HG02623 (cell line): ENCODE measurements around the gene ERI3.

Source experiments
- ATAC-seq: cut with Tn5 transposase; IDR thresholded peaks from one replicate; pipeline ENCODE4 v1.9.1; 2021; ENCODE audit warnings: moderate library complexity; ENCODE audit not compliant: unreplicated experiment

Gene ERI3, protein sequence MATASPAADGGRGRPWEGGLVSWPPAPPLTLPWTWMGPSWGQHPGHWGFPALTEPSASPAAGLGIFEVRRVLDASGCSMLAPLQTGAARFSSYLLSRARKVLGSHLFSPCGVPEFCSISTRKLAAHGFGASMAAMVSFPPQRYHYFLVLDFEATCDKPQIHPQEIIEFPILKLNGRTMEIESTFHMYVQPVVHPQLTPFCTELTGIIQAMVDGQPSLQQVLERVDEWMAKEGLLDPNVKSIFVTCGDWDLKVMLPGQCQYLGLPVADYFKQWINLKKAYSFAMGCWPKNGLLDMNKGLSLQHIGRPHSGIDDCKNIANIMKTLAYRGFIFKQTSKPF

DNA sequence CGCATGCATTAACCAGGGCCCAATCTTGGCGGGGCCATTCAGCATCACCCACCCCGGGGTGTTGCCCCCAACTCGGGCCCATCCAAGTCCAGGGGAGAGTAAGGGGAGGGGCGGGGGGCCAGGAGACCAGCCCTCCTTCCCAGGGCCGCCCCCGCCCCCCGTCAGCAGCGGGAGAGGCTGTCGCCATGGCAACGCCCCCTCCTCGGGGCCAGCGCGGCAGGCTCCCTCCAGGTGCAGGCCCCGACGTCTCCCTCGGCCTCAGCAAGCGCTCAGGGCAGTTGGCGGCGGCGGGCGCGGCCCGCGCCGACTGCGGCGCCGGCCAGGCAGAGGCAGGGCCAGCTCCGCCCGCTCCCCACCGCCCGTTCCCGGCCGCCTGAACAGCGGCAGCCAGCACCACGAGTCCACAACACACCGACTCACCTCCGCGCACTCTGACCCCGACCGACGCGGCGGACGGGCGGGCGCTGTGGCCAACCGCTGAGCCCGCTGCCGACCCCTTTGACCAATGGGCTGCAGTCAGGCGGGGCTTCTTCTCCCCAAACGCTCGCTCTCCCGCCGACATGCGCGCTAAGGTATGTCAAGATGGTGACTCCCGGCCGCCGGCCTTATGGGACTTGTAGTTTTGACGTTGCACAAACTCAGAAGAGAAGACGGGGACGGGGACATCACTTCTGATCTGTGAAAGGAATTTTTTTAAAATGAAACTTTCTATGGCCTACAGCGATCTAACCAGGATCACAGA is at the start of gene ERI3:
Gene ERI3, minus strand, starts transcription at position 418 of the 742 bp plus-strand sequence. Its CDS starts 231 bp downstream, at position 187.
- ATAC-seq: peak; percentile 95

DNA sequence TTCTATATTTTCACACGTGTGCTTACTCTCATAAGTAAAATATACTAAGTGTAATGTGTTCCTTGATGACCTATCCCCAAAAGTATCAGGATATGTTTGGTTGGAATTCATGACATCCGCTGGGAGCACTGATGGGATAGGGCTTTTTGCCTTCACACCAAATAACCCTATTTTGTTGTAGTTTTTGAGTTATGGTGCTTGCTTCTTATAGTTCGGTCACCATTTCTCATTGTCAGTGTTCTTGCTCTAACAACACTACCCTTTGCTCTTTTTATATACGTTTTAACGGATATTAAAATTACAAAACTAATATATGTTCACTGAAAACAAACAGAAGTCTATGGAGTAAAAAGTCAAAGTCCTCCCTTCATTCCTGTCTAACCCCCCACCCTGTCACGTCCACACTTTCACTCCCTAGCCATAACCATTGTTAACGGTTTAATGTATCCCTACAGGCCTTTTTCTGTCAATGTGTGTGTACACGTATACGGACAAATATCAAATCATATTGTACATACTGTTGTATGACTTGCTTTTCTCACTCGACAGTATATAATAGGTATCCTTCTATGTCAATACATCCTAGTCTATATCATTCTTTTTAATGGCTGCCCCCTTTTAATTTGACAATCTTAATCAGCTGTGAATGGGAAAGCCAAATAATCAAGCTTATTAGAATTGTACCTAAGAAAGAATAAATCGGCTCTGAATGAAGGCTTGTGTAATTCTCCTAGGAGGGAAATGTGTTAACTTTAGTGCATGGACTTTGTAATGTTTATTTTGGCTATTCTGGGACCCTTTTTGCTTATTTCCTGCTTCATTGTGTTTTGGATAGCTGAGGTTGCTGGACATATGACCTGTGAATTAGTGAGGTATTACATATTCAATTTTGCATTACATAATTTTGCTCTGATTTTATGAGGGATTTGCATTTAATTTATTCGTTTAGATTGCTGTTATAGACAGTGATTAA is 46.5 kb upstream of the ERI3 start:
- no peak for ATAC-seq

DNA sequence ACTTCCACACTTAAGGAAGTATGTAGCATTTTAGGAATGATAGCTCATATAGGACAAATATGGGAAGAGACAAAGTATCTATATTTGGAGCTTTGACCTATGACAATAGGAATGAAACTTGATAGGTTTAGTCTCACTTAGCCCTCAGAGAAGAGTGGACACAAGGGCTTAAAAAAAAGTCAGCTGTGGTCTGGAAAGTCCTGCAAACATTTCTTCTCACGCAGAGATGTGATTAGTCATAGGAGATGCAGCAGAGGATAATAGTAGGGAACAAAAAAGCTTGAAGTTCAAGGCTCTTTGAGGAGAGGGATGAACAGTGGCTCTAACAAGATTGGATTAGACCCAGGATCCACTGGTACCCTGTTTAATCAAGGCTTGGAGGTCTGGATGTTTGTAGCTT is 35.2 kb upstream of the ERI3 start:
- ATAC-seq: no peak

DNA sequence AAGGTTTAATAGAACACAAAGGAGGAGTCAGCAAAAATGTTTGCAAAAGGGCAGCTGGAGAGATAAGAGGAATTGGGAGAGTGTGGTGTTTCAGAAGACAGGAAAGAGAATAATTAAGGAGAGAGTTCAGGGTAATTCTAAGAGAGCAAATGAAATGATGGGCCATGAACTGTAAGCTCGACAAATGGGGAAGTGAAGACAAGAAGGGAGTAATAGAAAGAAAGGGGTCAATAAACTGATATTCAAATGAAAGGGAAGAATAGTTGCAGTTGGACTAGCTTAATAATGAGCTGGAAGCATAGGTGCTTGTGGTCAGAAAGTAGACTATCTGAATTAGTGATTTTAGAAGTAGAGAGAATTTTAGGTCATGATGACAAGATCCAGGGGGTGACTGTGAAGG is 34.4 kb upstream of the ERI3 start:
- ATAC-seq: no peak

DNA sequence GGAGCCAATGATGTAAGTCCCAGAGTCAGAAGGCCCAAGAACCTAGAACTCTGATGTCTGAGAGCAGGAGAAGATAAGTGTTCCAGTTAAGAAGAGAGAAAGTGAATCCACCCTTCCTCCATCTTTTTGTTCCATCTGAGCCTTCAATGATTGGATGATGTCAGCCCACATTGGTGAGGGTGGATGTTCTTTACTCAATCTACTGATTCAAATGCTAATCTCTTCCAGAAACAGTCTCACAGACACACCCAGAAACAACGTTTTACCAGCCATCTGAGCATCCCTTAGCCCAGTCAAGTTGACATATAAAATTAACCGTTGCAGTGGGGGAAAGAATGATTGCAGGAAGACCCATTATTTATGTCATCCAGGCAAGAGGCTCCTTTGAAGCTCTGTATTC is 33.5 kb upstream of the ERI3 start:
- ATAC-seq: no peak

DNA sequence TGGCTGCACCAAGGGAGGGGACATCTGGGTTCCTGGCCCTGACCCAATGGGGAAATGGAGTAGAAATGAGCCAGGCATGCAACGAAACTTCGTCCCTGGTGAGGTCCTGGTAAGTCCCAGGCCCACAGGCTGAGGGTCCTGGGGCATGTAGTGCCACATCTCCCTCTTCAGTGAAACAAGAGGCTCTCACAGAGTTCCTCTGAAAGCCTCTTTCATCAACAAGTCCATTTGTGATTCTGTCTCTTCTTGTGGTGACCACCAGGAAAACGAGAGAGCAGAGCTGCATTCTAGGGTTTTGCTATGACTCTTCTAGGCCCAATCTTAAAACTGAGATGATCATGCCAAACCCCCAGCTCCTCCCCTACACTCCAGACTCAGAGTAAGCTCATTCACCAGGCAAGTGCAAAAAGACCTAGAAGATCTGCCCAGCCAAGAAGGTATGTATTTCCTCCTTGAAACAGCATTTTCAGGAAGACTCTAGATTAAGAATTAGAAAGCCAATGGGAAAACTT is 25.7 kb upstream of the ERI3 start:
- ATAC-seq: no peak

DNA sequence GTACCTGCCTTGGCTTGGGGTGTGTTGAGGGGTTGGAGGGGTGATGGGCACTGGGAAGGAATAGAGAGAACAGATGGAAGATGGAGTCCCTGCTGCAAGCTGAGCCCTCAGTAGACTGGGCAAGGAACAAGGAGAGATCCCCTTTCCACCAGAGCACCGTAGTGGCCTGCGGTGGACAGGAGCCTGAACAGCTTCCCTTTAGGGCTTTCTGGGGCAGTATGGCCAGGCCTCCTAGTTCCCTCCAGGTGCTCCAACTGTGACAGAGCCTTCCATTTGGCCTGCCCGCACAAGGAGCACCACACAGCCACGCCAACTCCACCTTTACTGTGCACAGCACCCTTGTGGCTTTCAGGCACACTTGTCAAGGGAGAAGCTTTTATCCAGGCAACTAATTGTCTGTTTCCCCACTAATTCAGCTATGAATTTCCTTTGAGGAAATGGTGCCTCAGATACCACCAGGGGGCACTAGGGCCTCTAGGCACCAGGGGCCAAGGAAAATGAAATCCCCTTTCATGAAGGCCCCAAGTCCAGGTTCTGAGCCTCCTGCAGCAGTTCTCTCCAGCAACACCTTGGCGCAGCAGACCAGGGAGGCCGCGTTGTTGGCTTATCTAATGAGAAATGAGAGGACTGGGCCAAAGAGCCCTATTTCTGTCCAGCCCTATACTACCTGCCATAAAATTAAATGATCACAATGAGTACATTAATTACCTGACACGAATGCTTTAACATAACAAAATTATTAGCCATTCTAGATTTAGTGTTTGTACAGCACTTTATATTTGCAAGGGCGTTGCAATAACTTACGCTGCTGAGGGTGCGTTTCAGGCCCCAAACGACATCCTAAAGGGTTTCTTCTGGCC is 23.1 kb upstream of the ERI3 start:
- no peak for ATAC-seq

DNA sequence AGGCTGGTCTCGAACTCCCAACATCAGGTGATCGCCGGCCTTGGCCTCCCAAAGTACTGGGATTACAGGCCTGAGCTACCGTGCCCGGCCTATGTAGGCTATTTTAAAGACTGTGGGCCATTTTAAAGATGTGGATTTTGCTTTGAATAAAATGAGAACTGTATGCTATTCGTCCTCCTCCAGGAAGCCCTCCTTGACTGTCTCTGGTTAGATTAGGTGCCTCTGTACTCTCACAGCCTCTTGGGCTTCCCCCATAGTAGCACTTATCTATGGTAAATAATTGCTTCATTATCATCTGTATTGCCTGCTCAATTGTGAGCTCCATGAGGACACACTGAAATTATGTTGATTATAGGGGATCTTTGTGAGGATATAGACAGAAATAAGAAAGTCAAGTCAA is 20.5 kb upstream of the ERI3 start:
- no peak for ATAC-seq

DNA sequence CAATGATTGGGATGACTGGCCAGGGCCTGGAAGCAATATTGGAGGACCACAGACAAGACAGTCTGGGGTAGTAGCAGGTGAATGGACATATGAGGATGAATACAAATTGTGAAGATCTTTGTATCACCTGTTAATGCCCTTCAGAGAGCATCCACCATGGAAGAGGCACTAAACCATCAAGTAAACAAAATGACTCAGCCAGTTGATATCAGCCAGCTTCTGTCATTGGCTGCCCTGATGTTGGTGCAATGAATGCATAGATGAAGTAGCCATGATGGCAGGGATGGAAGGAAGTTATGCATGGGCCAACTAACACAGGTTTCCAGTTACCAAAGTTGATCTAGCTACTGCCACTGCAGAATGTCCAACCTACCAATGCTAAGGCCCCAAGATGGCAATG is 16.1 kb upstream of the ERI3 start:
- ATAC-seq: no peak

DNA sequence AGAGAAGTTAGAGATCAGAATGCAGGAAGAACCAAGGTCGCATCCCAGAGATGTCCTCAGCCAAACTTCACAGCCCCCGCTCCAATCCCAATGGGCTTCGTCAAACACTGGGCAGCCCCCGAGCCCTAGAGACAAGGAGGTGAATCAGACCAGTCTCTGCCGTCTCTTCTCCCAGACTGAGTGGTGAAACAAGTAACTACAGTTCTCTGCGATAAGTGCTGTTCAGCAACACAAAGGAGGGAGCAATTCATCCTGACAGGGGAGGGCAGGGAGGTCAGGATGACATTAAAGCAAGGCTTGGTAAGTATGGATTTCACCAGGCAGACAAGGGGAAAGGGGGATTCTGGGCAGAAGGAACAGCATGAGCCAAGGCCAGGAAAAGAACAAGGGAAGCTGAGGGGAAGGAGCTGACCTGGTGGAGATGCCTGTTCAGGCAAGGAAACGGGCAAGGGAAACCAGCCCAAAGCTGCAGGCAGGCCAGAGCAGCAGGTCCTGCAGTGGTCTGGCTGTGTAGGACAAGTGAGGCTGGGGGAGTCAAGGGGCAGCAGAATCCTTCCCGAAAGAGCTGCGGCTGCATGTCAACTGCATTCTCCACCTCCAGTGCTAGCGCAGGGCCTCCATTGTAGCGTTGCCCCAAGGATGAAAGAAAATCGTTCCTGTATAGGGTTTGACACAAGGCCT is 13.6 kb upstream of the ERI3 start:
- ATAC-seq: no peak

DNA sequence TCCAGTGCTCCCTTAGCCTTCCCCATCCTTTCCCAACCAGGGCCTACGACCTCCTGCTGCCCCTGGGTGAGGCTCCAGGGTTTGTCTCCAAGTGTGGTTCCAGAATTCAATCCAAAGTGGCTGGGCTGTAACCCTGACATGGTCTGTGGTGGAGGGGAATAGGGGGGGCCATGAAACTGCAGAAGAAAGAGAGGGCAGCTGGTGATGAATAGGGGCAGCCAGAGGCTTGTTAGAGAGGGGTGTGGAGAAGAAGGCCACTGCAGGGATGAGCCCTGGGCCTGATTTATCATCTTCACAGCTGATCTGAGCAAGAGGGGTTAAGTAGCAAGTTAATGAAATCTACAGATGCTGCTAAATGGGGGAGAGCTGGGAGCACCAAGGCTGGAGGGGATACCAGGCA is 12.9 kb upstream of the ERI3 start:
- no peak for ATAC-seq

DNA sequence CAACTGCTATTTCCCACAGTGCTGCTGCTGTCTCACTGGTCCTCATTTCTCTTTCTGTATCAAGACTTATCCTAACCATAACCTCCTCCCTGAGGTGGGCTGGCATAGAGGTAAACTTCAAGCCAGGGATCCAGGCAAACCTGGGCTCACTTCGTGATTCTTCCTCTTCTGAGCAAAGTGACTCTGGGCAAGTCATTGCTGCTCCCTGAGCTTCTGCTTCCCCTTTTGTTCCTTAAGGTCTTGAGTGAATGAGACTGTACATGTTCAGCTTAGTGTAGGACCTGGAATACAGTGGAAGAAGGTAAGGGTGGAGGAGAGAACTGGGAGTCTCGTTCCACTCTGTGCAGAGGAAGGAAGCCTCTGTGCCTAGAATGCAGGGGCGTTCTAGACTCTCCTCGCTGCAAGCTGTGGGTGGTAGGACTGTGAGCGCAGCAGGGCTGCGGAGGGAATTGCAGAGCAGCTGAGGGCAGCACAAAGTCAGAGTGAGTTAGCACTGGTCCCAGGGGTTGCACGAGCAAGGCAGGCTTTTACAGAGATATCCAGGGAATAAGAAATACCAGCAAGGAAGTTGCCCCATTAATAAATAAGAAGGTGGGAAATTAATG is 11.4 kb upstream of the ERI3 start:
- no peak for ATAC-seq

DNA sequence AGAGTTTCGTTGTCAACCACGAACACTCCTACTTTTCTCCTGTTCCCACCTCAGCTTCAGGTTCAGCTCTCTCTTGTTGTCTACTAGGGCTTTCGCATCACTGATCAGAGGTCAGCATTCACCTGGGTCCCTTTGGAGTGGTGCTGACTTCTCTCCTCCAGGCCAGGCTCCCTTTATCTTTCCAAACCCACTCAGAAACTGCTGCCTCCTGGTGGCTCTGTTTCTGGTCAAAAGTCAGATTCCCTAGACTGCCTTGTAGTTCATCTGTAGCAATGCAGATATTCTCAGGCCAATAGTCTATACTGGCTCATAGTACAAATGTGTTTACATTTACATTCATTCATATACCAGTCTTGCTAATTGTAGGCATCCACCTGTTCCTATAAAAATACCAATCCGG is 6.4 kb upstream of the ERI3 start:
- ATAC-seq: no peak

DNA sequence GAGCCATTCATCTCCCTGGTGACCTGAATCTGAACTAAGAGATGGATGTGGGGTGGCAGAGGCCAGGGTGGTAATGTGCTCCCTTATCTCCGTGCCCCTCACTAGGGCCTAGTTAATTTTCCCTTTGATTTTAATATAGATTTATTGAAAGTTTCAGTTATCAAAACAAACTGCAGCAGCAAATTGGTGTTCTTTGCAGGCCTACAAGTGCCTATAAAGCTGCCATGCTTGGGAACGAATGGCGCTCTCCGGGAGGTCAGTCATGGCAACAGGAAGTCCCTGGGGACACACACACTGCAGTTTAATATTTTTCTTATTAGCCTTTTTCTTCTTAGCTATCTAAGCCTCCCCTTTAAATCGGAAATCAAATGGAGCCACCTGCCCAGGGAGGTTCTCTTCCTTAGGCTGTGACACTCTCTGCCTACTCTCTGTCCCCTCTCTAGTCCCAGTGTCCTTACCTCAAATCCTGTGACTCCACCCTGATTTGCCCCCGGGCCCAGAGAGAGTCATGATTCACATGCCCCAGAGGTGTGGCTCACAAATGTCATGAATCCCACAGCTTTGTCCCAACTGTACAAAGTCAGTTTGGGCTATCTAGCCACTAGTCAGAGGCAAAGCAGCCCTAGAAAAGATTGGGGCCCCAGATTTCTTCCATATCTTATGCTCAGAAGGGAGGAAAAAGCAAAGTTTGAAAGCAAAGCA is 4.3 kb upstream of the ERI3 start:
- ATAC-seq: no peak

DNA sequence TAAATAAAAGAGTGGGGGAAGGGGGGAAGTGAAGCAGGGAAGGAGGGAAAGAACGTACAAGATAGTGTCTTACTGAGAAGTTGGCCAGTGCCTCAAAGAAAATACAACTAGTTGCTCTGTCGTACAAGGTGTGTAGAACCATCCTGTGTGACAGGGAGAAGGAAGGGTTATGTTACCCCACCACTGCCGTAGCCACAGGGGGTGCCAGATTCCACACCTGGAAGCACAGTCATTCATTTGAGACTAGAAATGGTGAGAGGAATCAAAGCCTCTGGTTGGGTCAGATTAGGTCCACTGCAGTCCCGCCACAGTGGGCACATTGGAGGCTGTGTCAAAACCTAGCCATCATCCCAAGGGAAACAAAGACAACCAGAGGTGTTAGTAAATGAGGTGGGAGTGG is 2.7 kb upstream of the ERI3 start:
- no peak for ATAC-seq

DNA sequence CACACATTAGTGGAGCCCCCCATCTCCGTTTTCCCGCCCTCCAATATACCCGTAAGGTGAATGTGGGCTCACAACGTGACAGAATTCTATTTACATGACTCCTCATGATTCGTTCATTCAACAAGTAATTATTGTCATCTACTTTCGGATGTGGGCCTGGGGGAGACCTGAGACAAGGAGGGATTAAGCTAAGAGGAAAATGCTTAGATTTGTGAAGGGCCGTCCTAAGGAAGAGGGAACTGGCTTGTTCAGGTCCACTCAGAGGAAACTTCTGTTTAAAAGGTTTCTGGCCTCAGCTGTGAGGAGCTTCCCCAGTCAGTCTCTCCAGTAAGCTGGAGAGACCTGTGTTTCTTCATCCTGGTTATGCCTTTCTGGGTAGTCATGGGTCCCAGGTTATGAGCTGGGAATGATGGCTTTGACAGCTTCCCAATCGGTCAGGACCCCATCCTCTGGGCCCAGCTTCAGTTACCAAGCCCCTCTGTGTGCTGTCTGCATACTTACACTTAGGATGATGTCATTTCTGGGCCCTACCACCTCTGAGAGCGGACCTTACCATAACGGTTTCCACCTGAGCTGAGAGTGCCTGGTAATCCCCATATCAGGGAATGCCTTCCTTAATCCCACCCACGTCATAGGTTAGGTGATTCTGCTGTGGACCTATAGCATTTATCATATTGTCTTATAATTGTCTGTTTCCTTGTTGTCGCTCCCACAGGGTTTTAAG is 687 bp upstream of the ERI3 start:
- no peak for ATAC-seq

DNA sequence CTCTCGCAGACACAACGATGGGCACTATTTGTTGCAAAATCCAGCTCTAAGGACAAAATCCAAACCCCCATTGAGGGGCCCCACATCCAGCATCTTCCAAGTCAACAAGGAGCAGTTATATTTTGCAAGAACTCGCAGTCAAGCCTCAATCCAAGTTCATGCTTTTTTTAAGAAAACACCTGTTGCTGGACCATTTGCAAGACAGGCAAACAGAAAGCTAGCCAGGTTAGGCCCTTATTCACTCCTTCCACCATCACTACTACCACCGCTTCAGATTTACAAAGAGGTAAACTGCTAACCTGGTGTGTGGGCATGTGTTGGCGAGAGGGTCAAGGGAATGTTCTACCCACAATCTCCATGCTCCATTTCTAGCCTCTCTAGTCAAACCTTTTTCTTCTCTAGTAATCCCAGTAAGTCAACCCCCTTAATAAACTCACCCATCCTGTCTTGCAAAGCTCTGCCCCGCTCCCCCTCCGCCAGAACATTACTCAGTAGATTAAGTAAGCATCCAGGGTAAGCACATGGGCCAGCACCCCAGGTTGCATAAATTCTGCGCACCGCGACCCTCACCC is 703 bp downstream of the ERI3 start:
- ATAC-seq: no peak

DNA sequence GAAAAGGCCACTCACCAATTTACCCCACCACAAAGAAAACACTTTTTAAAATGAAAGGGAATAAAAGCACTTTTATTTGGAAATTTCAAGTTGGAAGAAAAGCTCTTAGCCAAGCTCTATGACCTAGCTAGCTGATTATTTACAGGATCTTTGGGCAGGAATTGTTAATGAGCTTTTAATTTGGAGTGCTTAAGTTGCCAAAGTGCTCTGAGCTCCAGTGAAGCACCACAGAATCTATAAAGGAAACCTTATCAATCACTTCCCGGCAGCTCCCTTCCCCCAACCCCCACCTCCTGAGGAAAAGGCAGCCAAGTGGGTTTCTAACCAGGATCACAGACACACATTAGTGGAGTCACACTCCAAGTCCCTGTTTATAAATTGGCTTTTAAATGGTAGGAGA is 1.5 kb downstream of the ERI3 start:
- no peak for ATAC-seq
